Right renal cortex interstitium (tissue), 3 donors: ENCODE results near the gene PLCH1. TPM values are rescaled to one million over a fixed set of nuclear protein-coding genes. Genes with fewer than 3 reads are reported as not detected.
"Not testable (repeated sequence)": the region's sequence is repeated elsewhere in the genome, so short reads cannot be mapped to it uniquely, and the experiment has no call there.

ENCODE experiments used
- DNase-seq, 3 donors: peaks; one replicate each; pipeline ENCODE4 v3.0.0-alpha.2; 2013; ENCODE audit warnings: low read depth in 3 of 3, low spot score in 2 of 3
- polyA plus RNA-seq, 3 donors: library from polyadenylated mRNA; unstranded; fragments of 120-200 nt; gene quantifications; one replicate each; pipeline ENCODE4 v1.2.1, GENCODE V29; 2013; ENCODE audit not compliant: insufficient read length in 3 of 3

The PLCH1 gene
- polyA plus RNA-seq, 3 donors: 10.1 to 11.4 (median 10.7) TPM

- no peak for DNase-seq
Measured at GRCh38 chr3:155647206-155647605, 97.7 kb downstream of the PLCH1 start.

DNA sequence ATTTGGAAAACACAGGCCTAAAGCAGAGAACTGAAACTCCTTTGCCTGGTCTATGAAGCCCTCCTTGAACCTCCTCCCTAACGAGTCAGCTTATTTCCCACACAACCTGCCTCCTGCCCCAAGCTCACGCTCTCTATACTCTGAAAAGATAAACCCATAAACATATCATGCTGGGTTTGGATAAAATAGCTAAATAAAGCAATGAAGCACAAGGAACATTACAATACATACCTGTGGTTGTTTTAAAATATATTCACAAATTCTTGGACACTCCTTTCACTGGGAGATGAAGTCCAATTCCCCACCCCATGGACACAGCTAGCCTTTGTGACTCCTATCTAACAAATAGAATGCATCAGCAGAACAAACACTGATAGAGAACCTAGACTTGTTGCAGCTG lies 98.2 kb downstream of the PLCH1 start:
- no peak for DNase-seq

- no peak for DNase-seq
Measured at GRCh38 chr3:155646128-155646527, 98.7 kb downstream of the PLCH1 start.

DNA sequence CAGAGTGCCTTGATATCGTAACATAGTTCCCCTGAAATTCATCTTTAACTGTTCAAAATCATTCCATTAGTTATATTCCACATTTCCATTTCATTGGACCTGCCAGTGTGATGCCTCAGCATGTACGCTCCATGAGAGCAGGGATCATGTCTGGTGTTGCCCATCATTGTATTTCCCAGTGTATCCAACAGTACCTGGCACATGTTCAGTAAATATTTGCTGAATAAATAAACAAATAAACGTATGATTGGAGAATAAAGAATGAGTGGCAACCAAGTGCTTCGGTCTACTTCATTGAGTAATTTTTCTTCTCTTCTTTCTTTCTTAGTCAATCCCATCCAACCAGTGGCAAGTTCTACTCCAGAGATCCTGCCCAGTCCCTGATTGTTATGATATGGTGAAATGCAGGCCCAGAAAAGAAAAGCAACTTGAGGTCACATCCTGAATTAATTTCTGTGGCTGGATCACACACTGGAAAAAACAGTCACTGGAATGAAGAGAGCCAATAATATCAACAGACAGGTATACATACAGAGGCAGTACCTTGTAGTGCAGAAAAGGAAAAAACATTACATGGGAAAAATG lies 101.2 kb downstream of the PLCH1 start:
- DNase-seq: no peak

GRCh38 chr3:155641956-155642355 lies 102.9 kb downstream of the PLCH1 start:
- no peak for DNase-seq

- no peak for DNase-seq
Measured at GRCh38 chr3:155640098-155640497, 104.8 kb downstream of the PLCH1 start.

- no peak for DNase-seq
Measured at GRCh38 chr3:155639462-155640055, 105.3 kb downstream of the PLCH1 start.

DNA sequence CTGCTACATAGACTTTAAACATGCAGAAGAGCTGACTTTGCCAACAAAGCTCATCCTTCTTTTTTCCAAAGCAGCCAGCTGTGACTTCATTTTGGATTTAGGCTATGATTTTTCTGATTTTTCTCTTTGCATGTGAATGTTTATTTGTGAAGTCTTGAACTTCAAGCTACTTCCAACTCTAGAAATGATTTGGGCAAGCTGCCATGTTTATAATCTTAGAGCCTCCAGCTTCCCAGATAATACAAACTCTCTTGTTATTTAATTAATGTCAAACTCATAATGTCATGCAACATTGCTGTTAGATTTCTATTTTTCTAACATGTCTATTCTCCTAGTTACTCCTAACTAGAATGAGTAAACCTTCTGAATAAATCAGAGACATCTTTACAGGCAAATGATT lies 106.4 kb downstream of the PLCH1 start:
- not testable (repeated sequence) for DNase-seq

- DNase-seq: no peak
Measured at GRCh38 chr3:155637567-155637966, 107.3 kb downstream of the PLCH1 start.

DNA sequence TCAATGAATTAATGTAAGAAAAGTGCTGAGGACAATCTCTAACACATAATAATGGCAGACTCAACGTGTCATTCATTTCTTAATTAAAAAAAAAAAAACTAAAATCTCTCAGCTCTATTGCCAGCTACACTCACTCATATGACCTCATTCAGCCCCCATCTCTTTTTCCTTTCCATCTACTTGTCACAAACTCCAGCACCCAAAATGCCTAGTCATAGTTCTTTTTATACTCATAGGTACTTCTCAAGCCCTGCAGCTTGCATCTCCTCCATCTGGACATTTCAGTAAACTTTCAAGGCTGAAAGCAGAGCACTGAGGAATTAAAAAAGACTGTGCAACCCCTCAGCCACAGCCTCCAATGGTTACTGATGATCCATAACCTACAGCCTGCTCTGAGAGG lies 109.8 kb downstream of the PLCH1 start:
- no peak for DNase-seq

- no peak for DNase-seq
Measured at GRCh38 chr3:155634121-155634719, 110.7 kb downstream of the PLCH1 start.

DNA sequence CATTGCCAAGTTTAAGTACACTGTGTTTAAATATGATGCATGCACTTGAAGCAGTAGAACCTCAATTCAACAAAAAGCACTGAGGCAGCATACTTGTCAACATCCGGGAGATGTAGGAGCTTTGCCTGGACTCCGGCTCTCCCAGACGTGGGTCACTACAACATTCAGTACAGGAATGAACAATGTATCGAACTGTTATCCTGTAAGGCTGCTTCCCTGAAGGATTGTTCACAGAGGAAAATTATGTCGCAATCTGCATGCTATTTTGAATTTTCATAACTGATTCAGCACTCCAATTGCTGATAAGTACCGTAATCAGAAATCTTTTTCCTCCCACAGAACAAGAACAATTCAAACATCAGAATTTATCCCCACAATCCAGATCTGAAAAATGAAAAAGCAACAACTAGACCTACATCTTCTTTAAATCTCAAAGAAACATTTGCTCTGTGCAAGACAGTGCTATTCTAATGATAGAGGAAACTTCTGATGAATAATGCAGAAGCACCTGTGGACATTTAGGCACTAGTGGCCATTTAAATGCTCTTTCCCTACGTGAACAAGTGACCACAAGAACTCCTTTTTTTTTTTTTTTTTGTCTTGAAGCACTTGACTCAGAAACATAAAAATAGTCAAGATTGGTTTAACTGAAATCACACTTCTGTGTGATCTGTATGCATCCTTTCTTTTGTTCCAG lies 113.4 kb downstream of the PLCH1 start:
- DNase-seq: no peak

DNA sequence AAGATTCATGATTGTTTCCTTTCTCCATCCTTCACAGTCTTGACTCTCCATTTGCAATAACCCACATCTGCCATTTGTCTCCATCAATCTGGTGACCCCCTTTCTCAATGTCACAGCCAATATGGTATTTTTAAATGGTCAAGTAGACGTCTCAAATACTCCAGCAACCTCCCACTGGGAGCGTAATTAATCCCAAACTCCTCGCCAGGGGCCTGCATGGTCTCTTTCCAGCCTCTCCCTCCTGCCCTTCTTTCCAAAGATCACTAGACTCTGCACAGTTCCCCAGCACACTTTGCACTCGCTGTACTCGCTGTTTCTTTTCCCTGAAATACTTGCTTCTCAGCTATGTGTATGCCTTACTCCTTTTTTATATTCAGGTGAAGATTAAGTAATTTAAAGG lies 115.3 kb downstream of the PLCH1 start:
- DNase-seq: no peak

- no peak for DNase-seq
Measured at GRCh38 chr3:155629056-155629455, 115.8 kb downstream of the PLCH1 start.

GRCh38 chr3:155622647-155623046 lies 122.2 kb downstream of the PLCH1 start:
- DNase-seq: not testable (repeated sequence)

DNA sequence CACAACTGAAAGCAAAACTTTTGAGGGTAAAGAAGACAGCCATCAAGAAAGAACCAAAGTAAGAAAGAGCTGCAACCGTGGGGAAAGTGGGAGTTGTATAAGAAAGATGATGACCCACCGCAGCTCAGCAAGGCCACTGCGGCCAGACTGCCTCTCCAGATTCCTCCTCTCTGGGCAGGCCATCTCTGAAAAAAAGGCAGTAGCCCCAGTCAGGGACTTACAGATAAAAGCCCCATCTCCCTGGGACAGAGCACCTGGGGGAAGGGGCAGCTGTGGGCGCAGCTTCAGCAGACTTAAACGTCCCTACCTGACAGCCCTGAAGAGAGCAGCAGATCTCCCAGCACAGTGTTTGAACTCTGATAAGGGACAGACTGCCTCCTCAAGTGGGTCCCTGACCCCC lies 124.3 kb downstream of the PLCH1 start:
- DNase-seq: not testable (repeated sequence)

GRCh38 chr3:155619118-155619915 lies 125.6 kb downstream of the PLCH1 start:
- DNase-seq: no peak

GRCh38 chr3:155618543-155618942 lies 126.3 kb downstream of the PLCH1 start:
- no peak for DNase-seq

GRCh38 chr3:155617346-155617925 lies 127.4 kb downstream of the PLCH1 start:
- no peak for DNase-seq

GRCh38 chr3:155615141-155615540 lies 129.7 kb downstream of the PLCH1 start:
- DNase-seq: not testable (repeated sequence)

GRCh38 chr3:155614410-155614809 lies 130.5 kb downstream of the PLCH1 start:
- DNase-seq: not testable (repeated sequence)
